Putamen (tissue), 1 donor: ENCODE results near the gene ZXDC.

Source experiments
- DNase-seq: peaks from one replicate; pipeline ENCODE4 v3.0.0-alpha.2; 2016; ENCODE audit warnings: low spot score

ZXDC gene

DNA sequence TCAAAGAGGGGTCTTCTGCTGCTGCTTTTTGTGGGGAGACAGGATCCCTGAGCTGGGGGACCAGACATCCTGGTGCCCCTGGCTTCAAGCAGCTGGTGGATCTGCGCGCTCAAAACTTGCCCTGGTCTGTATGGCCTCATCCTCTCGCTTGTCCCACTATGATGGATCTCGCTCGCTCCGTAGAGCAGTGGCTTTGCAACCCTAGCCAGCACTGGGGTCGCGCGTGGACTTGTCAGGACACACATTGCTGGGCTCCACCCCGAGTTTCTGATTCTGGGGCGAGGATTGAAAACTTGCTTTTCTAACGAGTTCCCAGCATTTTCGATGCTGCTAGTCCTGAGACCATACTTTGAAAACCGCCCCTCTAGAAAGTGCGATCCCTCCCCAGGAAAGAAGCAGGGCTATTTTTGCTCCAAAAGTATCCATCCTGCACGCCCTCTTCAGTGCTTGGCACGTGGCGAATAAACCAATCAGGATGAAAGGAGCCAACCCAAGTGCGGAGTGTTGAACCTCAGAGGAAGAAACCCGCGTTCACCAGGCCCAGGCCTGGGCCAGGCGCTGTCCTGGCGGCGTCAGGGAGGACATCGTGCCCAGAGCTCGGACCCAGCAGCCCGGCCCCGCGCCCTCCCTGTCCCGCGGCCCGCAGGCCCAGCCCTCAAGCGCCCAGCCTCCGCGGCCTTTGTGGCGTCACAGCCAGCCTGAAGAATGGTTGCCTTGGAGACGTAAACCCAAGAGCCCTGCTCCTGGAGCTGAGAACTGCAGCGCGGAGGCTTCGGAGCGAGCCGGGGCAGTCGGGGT lies 81.3 kb downstream of the ZXDC start, which contains the start of gene CFAP100:
Gene CFAP100, plus strand, starts transcription at position 731 of the 798 bp plus-strand sequence. CDS start 1,092 bp downstream, outside the sequence.
- peak; percentile 37 for DNase-seq

DNA sequence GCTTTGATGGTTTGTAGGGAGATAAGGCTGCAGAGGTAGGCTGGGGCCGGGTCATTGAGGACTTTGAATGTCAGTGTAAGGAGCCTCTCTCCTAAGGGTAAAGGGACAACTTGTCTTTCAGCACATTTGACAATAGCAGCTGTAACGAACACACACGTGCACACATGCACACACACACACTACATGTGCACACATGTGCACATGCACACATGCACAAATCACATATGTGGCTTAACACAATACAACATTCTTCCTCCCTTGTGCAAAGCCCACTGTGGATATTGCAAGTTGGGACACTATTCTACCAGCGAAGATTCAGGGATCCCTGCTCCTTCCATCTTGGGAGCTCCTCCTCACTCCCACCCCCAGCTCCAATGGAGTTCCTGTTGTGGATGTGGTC lies 82.1 kb downstream of the ZXDC start:
- DNase-seq: no peak

DNA sequence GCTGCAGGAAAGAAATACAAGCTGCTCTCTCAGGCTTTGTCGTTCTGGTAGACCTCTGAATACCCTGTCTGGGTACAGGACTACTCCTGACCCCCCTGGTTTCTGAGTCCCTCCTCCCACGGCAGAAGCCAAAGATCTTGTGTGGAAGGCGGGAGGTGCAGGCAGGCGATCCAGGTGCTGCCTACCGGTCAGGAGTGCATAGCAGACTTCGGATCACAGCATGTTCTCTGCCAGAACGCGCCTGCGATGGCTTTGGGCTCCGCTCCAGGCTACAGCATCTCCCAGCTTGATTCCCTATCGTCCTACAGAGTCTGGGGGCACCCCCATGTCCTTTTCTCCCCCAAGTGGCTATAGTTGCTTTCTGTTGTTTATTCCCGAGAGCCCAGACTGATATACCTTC lies 83.4 kb downstream of the ZXDC start:
- no peak for DNase-seq

DNA sequence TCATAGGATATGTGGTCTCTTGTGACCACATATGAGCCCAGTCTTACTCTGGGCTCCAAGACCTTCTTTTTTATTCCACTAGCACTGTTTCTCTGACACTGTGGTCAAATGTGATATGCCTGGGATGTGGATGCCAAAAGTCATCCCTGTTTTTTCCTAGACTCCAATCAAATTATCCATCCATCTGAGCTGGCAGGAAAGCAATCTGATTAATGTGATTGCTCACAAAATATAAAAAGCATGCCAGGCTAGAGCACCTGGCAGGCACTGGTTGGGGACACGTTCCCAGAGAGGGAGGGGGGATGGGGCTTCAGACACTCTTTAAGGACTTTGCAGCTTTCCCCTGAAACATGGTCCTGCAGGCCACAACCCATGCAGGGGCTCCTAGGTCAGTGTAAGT lies 84.1 kb downstream of the ZXDC start:
- no peak for DNase-seq

DNA sequence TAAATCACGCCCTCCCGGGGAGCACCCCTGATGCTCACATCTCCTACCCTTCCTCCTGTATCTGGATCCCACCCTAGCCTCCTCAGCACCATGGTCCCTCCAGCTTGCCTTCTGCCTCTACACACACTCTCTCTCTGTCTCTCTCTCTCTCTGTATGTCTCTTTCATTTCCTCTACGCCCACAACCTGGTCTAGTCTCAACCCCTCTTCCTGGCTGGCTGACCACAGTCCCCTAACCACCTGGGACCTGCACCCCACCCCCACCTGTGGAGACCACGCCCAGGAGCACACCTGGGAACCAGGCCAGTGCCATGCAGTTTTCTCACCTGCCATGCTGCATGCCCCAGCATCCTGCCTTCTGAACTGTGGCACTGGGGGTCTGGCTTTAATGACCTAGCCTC lies 84.9 kb downstream of the ZXDC start:
- no peak for DNase-seq

DNA sequence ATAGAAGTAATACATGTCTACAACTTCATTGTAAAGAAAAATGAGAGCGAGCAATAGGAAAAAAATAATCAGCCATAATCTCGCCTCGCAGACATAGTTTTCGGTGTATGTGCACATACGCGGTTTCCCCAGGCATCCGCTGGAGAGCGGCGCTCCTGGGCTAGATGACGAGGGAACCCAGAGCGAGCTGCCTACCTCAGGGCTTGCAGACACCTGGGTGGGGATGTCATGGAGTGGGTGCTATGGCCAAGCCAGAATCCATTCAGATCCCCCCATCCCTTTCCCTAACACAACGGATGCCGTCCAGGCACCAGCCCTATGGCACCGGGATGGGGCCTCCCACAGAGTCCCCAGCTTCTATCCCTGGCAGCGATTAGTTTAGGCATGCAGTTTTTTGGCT lies 85.5 kb downstream of the ZXDC start:
- no peak for DNase-seq

DNA sequence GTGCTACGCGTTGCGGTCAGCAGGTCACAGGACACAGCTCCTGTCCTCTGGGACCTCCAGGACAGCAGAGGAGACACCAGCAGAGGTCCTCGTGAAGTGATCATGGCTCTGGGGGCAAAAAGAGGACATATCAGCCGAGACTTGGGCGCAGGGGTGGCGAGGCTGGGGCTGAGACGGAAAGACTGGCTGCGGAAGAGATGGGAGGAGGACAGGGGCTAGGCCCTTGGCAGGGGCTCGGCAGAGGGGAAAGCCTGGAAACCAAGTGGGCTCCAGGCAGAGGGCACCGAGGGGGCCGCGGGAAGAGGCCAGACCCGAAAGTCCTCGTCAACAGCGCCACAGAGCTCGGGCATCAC lies 85.9 kb downstream of the ZXDC start:
- no peak for DNase-seq

DNA sequence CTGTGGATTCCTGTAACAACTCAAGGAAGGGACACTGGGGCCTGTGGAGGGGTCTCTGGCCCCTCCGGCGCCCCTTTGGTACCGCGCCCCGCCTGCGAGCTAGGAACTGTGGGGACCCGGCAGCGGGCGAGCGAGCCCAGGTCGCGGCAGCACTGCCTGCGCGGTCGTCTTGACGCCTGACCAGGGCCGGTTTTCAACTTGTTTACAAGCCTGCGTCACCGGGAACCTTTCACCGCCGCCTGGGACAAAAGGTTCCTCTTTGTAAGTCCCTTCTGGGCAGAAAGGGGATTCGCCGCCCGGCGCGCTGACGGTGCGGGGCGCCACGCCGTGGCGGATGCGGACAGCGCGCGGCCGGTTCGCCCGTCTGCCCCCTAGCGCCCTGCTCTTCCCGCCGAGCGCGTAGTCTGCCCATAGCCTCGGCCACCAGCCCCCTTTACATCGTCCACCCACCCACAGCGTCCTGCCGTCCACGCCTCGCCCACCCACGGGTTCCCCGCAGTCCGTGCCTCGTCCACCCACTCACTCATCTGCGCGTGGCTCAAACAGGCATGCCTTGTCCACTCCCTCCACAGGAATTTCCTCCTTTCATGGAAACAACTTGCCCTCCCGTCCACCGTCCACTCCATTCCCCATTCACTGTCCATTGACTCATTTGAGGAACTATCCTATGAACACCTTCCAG lies 86.4 kb downstream of the ZXDC start:
- DNase-seq: peak; percentile 85
